GM12878 (cell line): ENCODE results near the gene RIPK4. TPM values are rescaled to one million over a fixed set of nuclear protein-coding genes. Genes with fewer than 3 reads are reported as not detected.

Experiments used
- ATAC-seq: fragments of 200-7000 bp; cut with Tn5 transposase; 3 replicates; pipeline ENCODE4 v1.9.1; 2020; ENCODE audit warnings: mild to moderate bottlenecking, moderate library complexity
- BruUV-seq: library from RNA; stranded (reverse); fragments of 400-500 nt; replicated peaks from 2 replicates; lab custom pipeline; 2021; lab: Mats Ljungman, UMichigan
- CTCF ChIA-PET: fragments of 300-600 bp; sonication (Branson Sonifier 250); formaldehyde crosslinking; extraction: SDS; loops from one replicate; lab custom pipeline; 2021; ENCODE audit warnings: inconsistent platforms; lab: Yijun Ruan, JAX
- POLR2A ChIA-PET: fragments of 350-600 bp; formaldehyde crosslinking; extraction: SDS; loops from one replicate; lab custom pipeline; 2021; ENCODE audit warnings: inconsistent platforms; lab: Charles Lee
- RAD21 ChIA-PET: fragments of 300-600 bp; sonication (Branson Sonifier 250); formaldehyde crosslinking; loops from one replicate; lab custom pipeline; 2023; ENCODE audit warnings: antibody characterized with exemption; ENCODE audit not compliant: unreplicated experiment; lab: Charles Lee
- SMC1A ChIA-PET: fragments of 300-600 bp; sonication (Branson Sonifier 250); formaldehyde crosslinking; loops from one replicate; lab custom pipeline; 2023; ENCODE audit not compliant: unreplicated experiment, uncharacterized antibody; lab: Charles Lee
- DNase-seq: peaks from one replicate; pipeline ENCODE4 v3.0.0-alpha.2; 2011; ENCODE audit warnings: low read depth, low spot score
- FAIRE-seq: peaks from 3 replicates; lab custom pipeline; 2011; peaks lifted over from hg19 to GRCh38; lab: Jason Lieb, UNC
- H2AFZ ChIP-seq: 2 replicates; pipeline ENCODE4 v1.6.0; 2011; ENCODE audit warnings: low read depth, low read length, control low read depth; ENCODE audit not compliant: control insufficient read depth
- H3K27ac ChIP-seq: 2 replicates; pipeline ENCODE4 v1.5.1; 2011; ENCODE audit warnings: control low read depth; ENCODE audit not compliant: control insufficient read depth, insufficient read depth
- H3K27me3 ChIP-seq, 2 experiments: replicated peaks in 1 of 2; 2 replicates each; pipeline versions ENCODE4 v1.6.0 to v1.6.1; 2011; ENCODE audit warnings: low read length in 1 of 2; ENCODE audit not compliant: control insufficient read depth in 2 of 2, insufficient read depth in 2 of 2
- H3K36me3 ChIP-seq, 2 experiments: 2 replicates each; pipeline ENCODE4 v1.5.1; 2011; ENCODE audit warnings: low read length in 1 of 2; ENCODE audit not compliant: control insufficient read depth in 2 of 2, insufficient read depth in 2 of 2
- H3K4me1 ChIP-seq: 2 replicates; pipeline ENCODE4 v1.6.1; 2011; ENCODE audit warnings: mild to moderate bottlenecking, low read length, moderate library complexity, mixed read lengths; ENCODE audit not compliant: control insufficient read depth, insufficient read depth
- H3K4me2 ChIP-seq: 2 replicates; pipeline ENCODE4 v1.6.0; 2011; ENCODE audit warnings: control low read depth; ENCODE audit not compliant: control insufficient read depth, insufficient read depth
- H3K4me3 ChIP-seq: fragments of 200-600 bp; sonication (generic); 2 replicates; pipeline ENCODE4 v1.5.1; 2016
- H3K79me2 ChIP-seq: 2 replicates; pipeline ENCODE4 v1.6.0; 2011; ENCODE audit warnings: low read length; ENCODE audit not compliant: control insufficient read depth, insufficient read depth
- H3K9ac ChIP-seq: 2 replicates; pipeline ENCODE4 v1.8.0; 2011; ENCODE audit warnings: low read length, control low read depth, mixed read lengths; ENCODE audit not compliant: control insufficient read depth, insufficient read depth
- H3K9me3 ChIP-seq: replicated peaks from 3 replicates; pipeline ENCODE4 v1.5.1; 2011; ENCODE audit warnings: mild to moderate bottlenecking, low read length; ENCODE audit not compliant: control insufficient read depth, insufficient read depth
- H4K20me1 ChIP-seq: 2 replicates; pipeline ENCODE4 v1.6.0; 2011; ENCODE audit not compliant: control insufficient read depth, insufficient read depth
- E2F8 ChIP-seq: fragments of 450-650 bp; IDR thresholded peaks from 2 replicates; pipeline ENCODE4 v1.6.1; 2018; ENCODE audit warnings: mild to moderate bottlenecking, low read depth, moderate library complexity; ENCODE audit not compliant: partially characterized antibody
- EP300 ChIP-seq, 2 experiments: fragments of 150-350 bp in 1 of 2; IDR thresholded peaks; 2 replicates each; pipeline ENCODE4 v1.6.1; 2011 to 2012; ENCODE audit warnings: low read depth in 2 of 2, low read length in 2 of 2, borderline replicate concordance in 1 of 2, improper control_type of control experiment in 1 of 2, inconsistent platforms in 1 of 2; ENCODE audit not compliant: control insufficient read depth in 1 of 2
- GATAD2B ChIP-seq: fragments of 450-650 bp; conservative IDR thresholded peaks from 2 replicates; pipeline ENCODE4 v1.6.1; 2017; ENCODE audit warnings: low read depth, mild to moderate bottlenecking, moderate library complexity
- IRF4 ChIP-seq: IDR thresholded peaks from 2 replicates; pipeline ENCODE4 v1.6.1; 2011; ENCODE audit warnings: low read depth, low read length
- KDM1A ChIP-seq: fragments of 200-600 bp; sonication (generic); IDR thresholded peaks from 2 replicates; pipeline ENCODE4 v1.6.1; 2016; ENCODE audit warnings: borderline replicate concordance
- NR2C1 ChIP-seq: fragments of 450-650 bp; IDR thresholded peaks from 2 replicates; pipeline ENCODE4 v1.6.1; 2017; ENCODE audit warnings: antibody characterized with exemption, mild to moderate bottlenecking, moderate library complexity
- PBX3 ChIP-seq: IDR thresholded peaks from 2 replicates; pipeline ENCODE4 v1.6.1; 2011; ENCODE audit warnings: mild to moderate bottlenecking, low read depth, low read length, moderate library complexity; ENCODE audit not compliant: insufficient replicate concordance
- PML ChIP-seq: IDR thresholded peaks from 2 replicates; pipeline ENCODE4 v1.6.1; 2012; ENCODE audit warnings: low read length, inconsistent platforms
- PRDM15 ChIP-seq: fragments of 450-650 bp; formaldehyde crosslinking; IDR thresholded peaks from 2 replicates; pipeline ENCODE4 v1.4.0; 2020; ENCODE audit warnings: mild to moderate bottlenecking, moderate library complexity
- SMAD1 ChIP-seq: fragments of 450-650 bp; IDR thresholded peaks from 2 replicates; pipeline ENCODE4 v1.6.1; 2018; ENCODE audit warnings: mild to moderate bottlenecking, low read depth; ENCODE audit not compliant: partially characterized antibody
- WRNIP1 ChIP-seq: IDR thresholded peaks from 2 replicates; pipeline ENCODE4 v1.6.1; 2011; ENCODE audit warnings: low read depth, low read length, improper control_type of control experiment, borderline replicate concordance
- ZBTB33 ChIP-seq: fragments of 450-650 bp; IDR thresholded peaks from 2 replicates; pipeline ENCODE4 v1.6.1; 2017; ENCODE audit warnings: mild to moderate bottlenecking
- ZZZ3 ChIP-seq: IDR thresholded peaks from 2 replicates; pipeline ENCODE4 v1.6.1; 2011; ENCODE audit warnings: low read depth; ENCODE audit not compliant: control insufficient read depth, insufficient read length
- WGBS: methylation state at CpG from one replicate; pipeline ENCODE4 v1.1.6; 2016; ENCODE audit warnings: low lambda C conversion rate; ENCODE audit not compliant: insufficient replicate concordance, insufficient coverage; ENCODE audit errors: missing lambda C conversion rate; 5-methylcytosine and 5-hydroxymethylcytosine counted together
- in situ Hi-C: fragments of 300-500 bp; cut with MboI; formaldehyde crosslinking; loops from 9 replicates; pipeline ENCODE4 v1.14.3; 2018; ENCODE audit warnings: mixed read lengths
- intact Hi-C: fragments of 100-400 bp; cut with micrococcal nuclease; formaldehyde crosslinking; loops from one replicate; pipeline ENCODE4 v1.14.2; 2022; ENCODE audit not compliant: unreplicated experiment
- polyA plus RNA-seq, 11 experiments: library from polyadenylated mRNA; depleted of rRNA in 4 of 11; unstranded in 6 of 11; stranded (reverse) in 5 of 11; fragments of >200 nt; fragmentation: Nextera tagmentation in 4 of 11; fragmentation: Illumina TruSeq in 1 of 11; extraction: Ambion mirVana in 4 of 11; extraction: Trizol in 1 of 11; gene quantifications; 1 replicate in 1 of 11; 2 replicates in 10 of 11; pipeline versions ENCODE4 v1.2.1 to v1.2.3, GENCODE V29; 2011 to 2016; ENCODE audit warnings: inconsistent platforms in 2 of 11, missing spikeins in 2 of 11, low read depth in 1 of 11
- total RNA-seq, 4 experiments: library from RNA; depleted of rRNA in 3 of 4; stranded (reverse); fragments of >200 nt in 3 of 4; fragmentation: Illumina TruSeq in 1 of 4; extraction: Trizol in 1 of 4; gene quantifications; 2 replicates each; pipeline versions ENCODE4 v1.2.1 to v1.2.3, GENCODE V29; 2013 to 2021

The RIPK4 gene
- total and polyA plus RNA-seq, 10 of the 15 experiments (the other 5 are each of a cell fraction or from before 2014, with no cell fraction given): 0.05 TPM; not detected in 9

GRCh38 chr21:41780337-41781049 lies 13.6 kb upstream of the RIPK4 start:
- CTCF ChIA-PET: no interaction called here
- RAD21 ChIA-PET: no interaction called here
- Histone ChIP-seq H3K36me3 (no peaks in the 10 kb centered on the region), H3K9me3 (no peaks in the 10 kb centered on the region), H3K4me1 (no peaks in the 10 kb centered on the region), H3K79me2 (no peaks in the 10 kb centered on the region), H3K4me2 (no peak overlapping the region), H4K20me1 (no peaks in the 10 kb centered on the region), H3K9ac (no peak overlapping the region), H3K27me3 (peaks cover 0 to 3% of the 10 kb centered on the region in 2 experiments; a peak in 2 of 4 replicates), H3K4me3 (no peak overlapping the region), H3K27ac (no peak overlapping the region), H2AFZ (no peak overlapping the region)
- FAIRE-seq (no peak), ATAC-seq (no peak), DNase-seq (no peak)
- WGBS: 0% methylated on average over 1 of the region's 1 CpG
- BruUV-seq: no TSS peak
- SMC1A ChIA-PET: interaction anchor here (1.1 kb wide), 1 partner anchor 41 kb away, joined by 3 read pairs; no protein-coding TSS in a partner anchor
- intact Hi-C loops: no loop called here
- in situ Hi-C loops: no loop called here
- POLR2A ChIA-PET: interaction anchor here (0.6 kb wide), 2 partner anchors 334 to 511 kb away, joined by 3 to 4 read pairs; no protein-coding TSS in a partner anchor
- TF ChIP-seq PBX3: no peak
- no peak for TF ChIP-seq IRF4
- no peak for TF ChIP-seq KDM1A
- TF ChIP-seq GATAD2B: no peak
- TF ChIP-seq EP300 (IDR thresholded peaks at IDR 0.05; ENCODE audit: borderline replicate concordance in 1 of 2, control insufficient read depth in 1 of 2, low read depth in 2 of 2, low read length in 2 of 2): no peak
- no peak for TF ChIP-seq E2F8
- TF ChIP-seq WRNIP1: no peak
- no peak for TF ChIP-seq ZZZ3
- no peak for TF ChIP-seq ZBTB33
- no peak for TF ChIP-seq NR2C1
- TF ChIP-seq SMAD1: no peak
- TF ChIP-seq PML: no peak
- no peak for TF ChIP-seq PRDM15 (CRISPR knock-in tag)
